D721Med (cell line): Measurements from ENCODE around the gene CRYGC.
"Not testable (repeated sequence)": the region's sequence is repeated elsewhere in the genome, so short reads cannot be mapped to it uniquely, and the experiment has no call there.

Source experiments
- DNase-seq: peaks from one replicate; pipeline ENCODE4 v3.0.0; 2011; ENCODE audit warnings: low spot score; ENCODE audit not compliant: insufficient read length
- FAIRE-seq: peaks from 2 replicates; lab custom pipeline; 2011; peaks lifted over from hg19 to GRCh38; lab: Jason Lieb, UNC
- TF ChIP-seq, protein P1 (sequence below): IDR thresholded peaks from 2 replicates; pipeline ENCODE4 v1.5.1; 2012; ENCODE audit warnings: mild to moderate bottlenecking, control low read depth; ENCODE audit not compliant: insufficient read depth; ENCODE audit errors: missing control alignments

The CRYGC gene

DNA sequence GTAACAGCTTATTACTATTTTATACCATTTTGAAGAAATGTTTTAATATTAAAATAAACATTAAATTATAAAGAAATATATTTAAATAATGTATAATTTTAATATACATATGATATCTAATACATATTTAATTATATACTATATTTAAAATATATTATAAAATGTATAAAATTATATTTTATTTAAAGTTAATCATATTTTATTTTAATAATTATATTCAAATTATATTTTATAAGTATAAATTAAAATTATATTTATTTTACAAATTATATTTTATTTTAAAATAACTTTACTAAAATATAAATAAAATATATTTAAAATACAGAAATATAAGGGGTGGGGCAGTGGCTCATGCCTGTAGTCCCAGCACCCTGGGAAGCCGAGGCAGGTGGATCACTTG, 7.4 kb downstream of the CRYGC start:
- FAIRE-seq (no peak), DNase-seq (no peak)
- TF ChIP-seq, protein P1, sequence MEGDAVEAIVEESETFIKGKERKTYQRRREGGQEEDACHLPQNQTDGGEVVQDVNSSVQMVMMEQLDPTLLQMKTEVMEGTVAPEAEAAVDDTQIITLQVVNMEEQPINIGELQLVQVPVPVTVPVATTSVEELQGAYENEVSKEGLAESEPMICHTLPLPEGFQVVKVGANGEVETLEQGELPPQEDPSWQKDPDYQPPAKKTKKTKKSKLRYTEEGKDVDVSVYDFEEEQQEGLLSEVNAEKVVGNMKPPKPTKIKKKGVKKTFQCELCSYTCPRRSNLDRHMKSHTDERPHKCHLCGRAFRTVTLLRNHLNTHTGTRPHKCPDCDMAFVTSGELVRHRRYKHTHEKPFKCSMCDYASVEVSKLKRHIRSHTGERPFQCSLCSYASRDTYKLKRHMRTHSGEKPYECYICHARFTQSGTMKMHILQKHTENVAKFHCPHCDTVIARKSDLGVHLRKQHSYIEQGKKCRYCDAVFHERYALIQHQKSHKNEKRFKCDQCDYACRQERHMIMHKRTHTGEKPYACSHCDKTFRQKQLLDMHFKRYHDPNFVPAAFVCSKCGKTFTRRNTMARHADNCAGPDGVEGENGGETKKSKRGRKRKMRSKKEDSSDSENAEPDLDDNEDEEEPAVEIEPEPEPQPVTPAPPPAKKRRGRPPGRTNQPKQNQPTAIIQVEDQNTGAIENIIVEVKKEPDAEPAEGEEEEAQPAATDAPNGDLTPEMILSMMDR: no peak

DNA sequence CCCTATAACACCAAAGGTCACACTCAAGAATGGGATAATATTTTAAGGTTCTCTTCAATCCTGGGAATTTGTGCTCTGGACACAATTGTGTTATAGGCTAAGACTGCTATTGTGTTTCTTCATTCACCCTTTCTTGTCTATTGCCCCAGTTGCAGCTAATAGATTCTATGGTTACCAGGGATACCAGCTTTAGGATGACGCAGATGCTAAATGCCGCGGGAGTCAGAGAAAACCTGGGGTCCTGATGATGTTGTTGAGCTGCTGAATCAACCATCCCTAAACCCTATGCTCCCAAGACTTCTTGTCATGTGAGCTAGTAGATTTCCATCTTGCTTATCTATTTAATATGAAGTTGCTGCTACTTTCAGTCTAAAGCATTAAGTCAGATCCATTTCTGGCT, 10.7 kb downstream of the CRYGC start:
- FAIRE-seq (no peak), DNase-seq (no peak)
- TF ChIP-seq, protein P1: no peak

DNA sequence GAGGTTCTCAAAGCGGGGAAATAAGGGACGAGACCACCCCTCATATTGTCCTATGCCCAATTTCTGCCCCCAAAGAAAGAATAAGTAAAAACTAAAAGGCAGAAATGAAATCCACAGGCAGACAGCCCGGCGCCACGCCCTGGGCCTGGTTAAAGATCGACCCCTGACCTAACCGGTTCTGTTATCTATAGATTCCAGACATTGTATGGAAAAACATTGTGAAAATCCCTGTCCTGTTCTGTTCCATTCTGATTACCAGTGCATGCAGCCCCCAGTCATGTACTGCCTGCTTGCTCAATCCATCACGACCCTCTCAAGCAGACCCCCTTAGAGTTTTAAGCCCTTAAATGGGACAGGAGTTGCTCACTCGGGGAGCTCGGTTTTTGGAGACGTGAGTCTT, 12.2 kb downstream of the CRYGC start:
- not testable (repeated sequence) for FAIRE-seq, DNase-seq

DNA sequence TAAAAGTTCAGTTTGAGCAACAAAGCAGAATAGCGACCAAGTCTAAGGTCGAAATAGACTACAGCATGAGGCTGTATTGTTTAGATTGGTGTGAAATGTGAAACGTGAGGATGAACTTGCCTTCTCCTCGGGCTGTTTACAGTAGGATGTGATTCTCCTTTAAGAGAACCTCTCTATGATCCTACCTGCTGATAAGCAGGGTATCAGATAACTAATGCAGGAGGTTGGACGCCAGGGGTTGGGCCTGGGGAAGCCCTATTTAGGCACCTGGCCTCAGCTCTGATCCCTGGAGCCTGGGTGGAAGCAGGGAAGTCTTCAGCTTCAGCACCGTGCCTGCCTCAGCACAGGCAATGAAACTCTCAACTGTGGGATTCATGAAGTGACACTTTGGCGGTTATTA, 16.7 kb downstream of the CRYGC start:
- TF ChIP-seq, protein P1: no peak
- no peak for FAIRE-seq
- DNase-seq: no peak

DNA sequence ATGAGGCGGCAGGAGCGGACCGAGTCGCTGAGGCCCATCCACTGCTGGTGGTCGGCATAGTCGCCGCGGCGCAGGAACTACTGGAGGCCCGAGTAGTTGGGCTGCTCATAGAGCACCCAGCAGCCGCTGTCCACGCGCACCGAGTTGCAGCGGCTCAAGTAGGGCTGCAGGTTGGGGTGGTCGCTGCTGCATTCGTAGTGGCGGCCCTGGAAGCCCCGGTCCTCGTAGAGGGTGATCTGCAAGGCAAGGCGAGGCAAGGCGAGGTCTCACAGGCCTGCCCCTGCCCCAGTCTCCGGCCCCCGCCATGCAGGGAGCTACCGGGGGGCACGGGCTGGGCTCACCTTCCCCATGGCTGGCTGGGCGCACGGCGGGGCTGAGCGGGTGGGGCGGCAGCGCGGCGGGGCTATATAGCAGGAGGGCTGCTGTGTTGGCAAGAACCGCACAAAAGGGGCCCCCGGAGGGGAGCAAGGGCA, 17.3 kb downstream of the CRYGC start:
- FAIRE-seq, DNase-seq: not testable (repeated sequence)

DNA sequence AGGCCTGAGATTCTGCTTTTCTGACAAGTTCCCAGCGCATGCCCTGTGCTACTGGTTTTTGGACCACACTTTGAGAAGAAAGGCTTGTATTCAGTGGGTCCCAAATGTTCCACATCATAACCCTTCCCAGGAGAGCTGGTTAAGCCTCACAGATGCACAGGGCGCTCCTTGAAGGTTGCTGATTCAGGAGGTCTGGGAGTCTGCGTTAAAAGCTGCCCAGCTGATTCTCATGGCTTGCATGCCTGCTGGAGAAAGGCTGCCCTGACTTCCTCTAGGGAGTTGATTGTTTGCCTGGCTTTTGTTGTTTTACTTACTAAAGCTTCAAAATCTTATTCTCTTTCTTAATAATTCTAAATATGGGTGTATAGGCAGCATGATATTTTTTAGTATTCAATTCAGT, 26.0 kb downstream of the CRYGC start:
- FAIRE-seq (no peak), DNase-seq (no peak)
- TF ChIP-seq, protein P1: no peak

DNA sequence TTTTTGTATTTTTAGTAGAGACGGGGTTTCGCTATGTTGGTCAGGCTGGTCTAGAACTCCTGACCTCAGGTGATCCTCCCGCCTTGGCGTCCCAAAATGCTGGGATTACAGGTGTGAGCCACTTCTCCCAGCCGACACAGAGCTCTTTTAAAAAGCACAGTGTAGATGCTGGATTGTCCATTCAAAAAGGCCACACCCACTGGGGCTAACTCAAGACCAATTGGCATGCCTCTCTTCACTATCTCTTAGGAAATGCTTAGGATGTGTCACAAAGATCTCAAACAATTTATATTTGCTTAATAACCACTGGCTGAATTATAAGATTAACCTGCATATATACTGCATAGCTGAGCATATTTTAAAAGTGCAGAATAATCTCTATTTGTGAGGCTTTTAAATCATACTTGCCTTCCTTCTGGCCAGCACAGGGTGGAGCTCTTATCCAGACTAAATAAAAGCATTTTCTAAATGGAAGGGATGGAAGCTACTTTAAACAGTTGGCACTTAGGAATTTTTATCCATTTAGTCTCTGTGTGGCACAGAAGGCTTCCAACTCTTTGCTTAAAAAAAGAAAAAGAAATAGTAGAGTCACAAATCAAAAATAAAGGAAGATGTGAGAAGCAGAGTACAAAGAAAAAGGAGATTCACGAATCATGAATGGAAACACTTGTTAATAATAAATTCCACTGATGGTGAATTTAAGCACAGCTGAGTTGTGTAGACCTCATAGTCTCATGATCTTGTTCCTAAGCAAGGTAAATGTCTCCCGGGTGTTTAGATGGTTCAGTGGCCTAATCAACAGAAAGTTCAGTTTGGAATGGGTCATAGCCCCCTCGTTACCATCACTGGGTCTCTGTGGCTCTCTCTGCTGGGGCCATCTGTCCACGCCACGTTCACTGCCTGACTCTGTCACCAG, 27.7 kb downstream of the CRYGC start:
- no peak for FAIRE-seq
- no peak for DNase-seq
- TF ChIP-seq, protein P1: peak; percentile 77

DNA sequence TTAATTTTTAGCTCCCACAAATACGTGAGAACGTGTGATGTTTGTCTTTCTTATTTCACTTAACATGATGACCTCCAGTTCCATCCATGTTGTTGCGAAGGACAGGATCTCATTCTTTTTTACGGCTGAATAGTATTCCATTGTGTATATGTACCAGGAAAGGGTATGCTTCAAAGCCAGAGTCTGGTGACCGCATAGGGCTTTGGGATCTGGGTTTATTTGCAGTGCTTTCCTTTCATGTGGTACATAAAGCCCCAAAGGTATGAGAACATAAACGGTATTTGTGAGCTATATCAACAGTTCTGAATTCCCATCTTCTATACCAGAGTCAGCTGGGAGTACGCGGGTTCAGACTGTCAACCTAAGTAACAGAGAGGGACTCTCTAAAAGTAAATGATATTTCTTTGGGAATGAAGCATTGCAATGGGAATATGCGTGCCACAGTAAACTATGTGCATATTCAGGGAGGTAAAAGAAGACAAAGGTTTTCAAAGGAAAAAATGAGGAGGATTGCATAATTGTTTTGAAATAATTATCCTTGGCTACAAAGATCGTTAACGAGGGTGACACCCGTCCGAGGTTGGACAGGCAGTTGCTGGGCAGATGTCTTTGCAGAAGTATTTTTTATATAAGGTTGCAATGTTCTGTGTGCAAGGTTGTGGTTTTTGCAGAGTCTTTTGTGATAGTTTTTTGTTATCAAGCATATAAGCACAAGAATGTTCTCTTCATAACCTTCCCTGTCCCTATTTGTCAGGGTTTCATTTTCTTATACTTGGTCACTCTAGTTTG, 29.8 kb downstream of the CRYGC start:
- DNase-seq: no peak
- TF ChIP-seq, protein P1: no peak
- no peak for FAIRE-seq

DNA sequence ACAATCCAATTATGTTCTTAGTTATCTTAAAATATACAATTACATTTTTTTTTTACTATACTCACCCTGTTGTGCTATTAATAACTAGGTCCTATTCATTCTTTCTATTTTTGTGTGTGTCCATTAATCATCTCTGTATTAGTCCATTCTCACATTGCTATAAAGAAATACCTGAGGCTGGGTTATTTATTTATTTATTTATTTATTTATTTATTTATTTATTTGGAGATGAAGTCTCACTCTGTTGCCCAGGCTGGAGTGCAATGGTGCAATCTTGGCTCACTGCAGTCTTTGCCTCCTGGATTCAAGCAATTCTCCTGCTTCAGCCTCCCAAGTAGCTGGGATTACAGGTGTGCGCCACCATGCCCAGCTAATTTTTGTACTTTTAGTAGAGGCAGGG, 30.9 kb downstream of the CRYGC start:
- not testable (repeated sequence) for FAIRE-seq, DNase-seq
